ENCODE measurements around the gene TCP10L.

Gene TCP10L

GRCh38 chr21:32587120-32587519 lies 1.8 kb upstream of the TCP10L start:
- TF ChIP-seq CTCF (IDR thresholded peaks at IDR 0.05; ENCODE audit: insufficient read depth, missing control alignments), result no peak
- FAIRE-seq (no peak), DNase-seq (ENCODE audit: insufficient read length, low spot score) (no peak)

- TF ChIP-seq CTCF (IDR thresholded peaks at IDR 0.05; ENCODE audit: insufficient read depth, missing control alignments), result no peak
Measured at GRCh38 chr21:32585970-32586369, 647 bp upstream of the TCP10L start.

GRCh38 chr21:32584472-32584871 lies 851 bp downstream of the TCP10L start:
- no peak for TF ChIP-seq CTCF (IDR thresholded peaks at IDR 0.05; ENCODE audit: insufficient read depth, missing control alignments)
- FAIRE-seq (no peak), DNase-seq (ENCODE audit: insufficient read length, low spot score) (no peak)

More at GRCh38 chr21:32585970-32586369, 647 bp upstream of the TCP10L start:
- FAIRE-seq (no peak), DNase-seq (ENCODE audit: insufficient read length, low spot score) (no peak)

- TF ChIP-seq CTCF (IDR thresholded peaks at IDR 0.05; ENCODE audit: insufficient read depth, missing control alignments), result no peak
- no peak for FAIRE-seq
- DNase-seq (ENCODE audit: insufficient read length, low spot score), result no peak
Measured at GRCh38 chr21:32581732-32582131, 3.6 kb downstream of the TCP10L start.

- DNase-seq (ENCODE audit: insufficient read length, low spot score) (no peak), FAIRE-seq (no peak)
- no peak for TF ChIP-seq CTCF (IDR thresholded peaks at IDR 0.05; ENCODE audit: insufficient read depth, missing control alignments)
Measured at GRCh38 chr21:32580949-32581348, 4.4 kb downstream of the TCP10L start.

- DNase-seq (ENCODE audit: insufficient read length, low spot score) (no peak), FAIRE-seq (no peak)
- peak; percentile 35 for TF ChIP-seq CTCF (IDR thresholded peaks at IDR 0.05; ENCODE audit: insufficient read depth, missing control alignments)
Measured at GRCh38 chr21:32578107-32578691, 7.1 kb downstream of the TCP10L start.

- TF ChIP-seq CTCF (IDR thresholded peaks at IDR 0.05; ENCODE audit: insufficient read depth, missing control alignments), result no peak
- no peak for DNase-seq (ENCODE audit: insufficient read length, low spot score)
- FAIRE-seq, result no peak
Measured at GRCh38 chr21:32576011-32576410, 9.3 kb downstream of the TCP10L start.
